Right renal pelvis (tissue), 4 donors: ENCODE measurements around the gene RB1. TPM values are rescaled to one million over a fixed set of nuclear protein-coding genes. Genes with fewer than 3 reads are reported as not detected.

Experiments used
- DNase-seq, 4 donors: peaks; one replicate each; pipeline ENCODE4 v3.0.0-alpha.2; 2013; ENCODE audit warnings: low read depth in 4 of 4, low spot score in 3 of 4, missing footprints in 1 of 4
- polyA plus RNA-seq, 4 donors: library from polyadenylated mRNA; unstranded; fragments of 120-200 nt; gene quantifications; one replicate each; pipeline ENCODE4 v1.2.1, GENCODE V29; 2013; ENCODE audit not compliant: insufficient read length in 4 of 4

Gene RB1
- polyA plus RNA-seq, 4 donors: 43.0 to 54.7 (median 52.6) TPM

DNA sequence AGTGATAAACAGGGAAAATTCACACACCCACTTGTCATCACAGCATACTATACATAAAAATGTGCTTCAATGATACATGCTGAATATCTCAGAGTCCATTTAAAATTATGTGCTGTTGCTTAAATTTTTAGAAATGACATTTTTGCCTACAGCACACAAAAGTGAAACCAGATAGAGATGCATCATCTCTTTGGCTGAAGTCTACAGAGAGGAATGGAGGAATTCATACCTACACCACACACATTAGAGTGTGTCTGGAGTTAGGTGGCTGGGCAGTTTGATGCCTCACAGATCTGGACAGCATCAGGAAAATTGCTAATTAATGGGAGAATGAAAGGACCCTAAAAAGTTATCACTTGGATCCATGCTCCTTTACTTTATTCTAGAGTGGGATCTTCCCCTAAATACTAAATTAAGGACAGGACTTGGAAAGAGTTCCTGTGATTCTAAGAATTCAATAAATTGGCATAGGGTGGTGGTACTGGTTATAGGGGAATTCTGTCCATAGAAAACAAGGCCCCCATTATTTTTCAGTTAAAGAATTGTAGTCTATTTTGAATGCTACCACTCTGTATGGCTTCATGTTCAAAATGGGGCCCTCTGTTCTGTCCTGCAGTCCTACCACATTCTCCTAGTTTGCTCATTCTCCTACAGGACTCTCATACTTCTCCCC, 188.0 kb downstream of the RB1 start:
- DNase-seq: no peak

DNA sequence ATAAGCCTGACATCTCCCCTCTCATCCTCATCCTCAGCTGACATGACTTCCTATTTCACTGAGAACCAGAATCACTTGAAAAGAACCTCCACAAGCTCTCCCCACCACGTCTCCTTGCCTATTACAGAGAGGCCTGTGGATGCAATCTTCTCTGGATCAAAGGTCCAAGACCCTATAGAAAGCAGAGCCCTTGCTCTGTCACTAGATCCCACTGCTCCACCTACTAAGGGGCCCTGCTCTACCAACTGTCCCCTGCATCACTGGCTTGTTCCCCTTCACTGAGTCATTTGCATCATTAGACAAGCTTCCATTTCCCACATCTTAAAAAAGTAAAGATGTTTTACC, 188.5 kb downstream of the RB1 start:
- no peak for DNase-seq

DNA sequence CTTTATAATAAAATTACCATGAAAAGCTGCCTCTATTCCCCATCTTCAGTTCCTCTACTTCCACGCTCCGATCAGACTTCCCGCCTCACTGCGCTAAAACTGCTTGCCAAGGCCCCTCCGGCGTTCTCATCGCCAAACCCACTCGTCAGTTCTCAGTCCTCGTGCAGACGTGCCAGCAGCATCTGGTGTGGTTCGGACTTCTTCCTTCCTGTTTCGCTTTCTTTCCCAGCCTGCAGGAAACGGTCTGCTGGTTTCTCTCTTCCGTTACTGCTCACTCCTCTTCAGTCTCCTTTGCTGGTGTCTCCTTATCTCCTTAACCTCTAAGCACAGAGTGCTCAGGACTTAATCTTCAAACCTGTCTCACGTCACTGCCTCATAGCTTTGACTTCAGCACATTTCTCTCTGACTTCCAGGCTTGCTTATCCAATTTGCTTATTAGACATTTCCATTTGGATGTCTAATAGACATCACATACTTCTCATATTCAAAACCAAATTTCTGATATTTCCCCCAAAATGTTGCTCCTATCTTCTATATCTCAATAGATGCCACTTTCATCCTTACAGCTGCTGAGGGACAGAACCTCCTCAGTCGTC, 189.0 kb downstream of the RB1 start:
- DNase-seq: no peak

DNA sequence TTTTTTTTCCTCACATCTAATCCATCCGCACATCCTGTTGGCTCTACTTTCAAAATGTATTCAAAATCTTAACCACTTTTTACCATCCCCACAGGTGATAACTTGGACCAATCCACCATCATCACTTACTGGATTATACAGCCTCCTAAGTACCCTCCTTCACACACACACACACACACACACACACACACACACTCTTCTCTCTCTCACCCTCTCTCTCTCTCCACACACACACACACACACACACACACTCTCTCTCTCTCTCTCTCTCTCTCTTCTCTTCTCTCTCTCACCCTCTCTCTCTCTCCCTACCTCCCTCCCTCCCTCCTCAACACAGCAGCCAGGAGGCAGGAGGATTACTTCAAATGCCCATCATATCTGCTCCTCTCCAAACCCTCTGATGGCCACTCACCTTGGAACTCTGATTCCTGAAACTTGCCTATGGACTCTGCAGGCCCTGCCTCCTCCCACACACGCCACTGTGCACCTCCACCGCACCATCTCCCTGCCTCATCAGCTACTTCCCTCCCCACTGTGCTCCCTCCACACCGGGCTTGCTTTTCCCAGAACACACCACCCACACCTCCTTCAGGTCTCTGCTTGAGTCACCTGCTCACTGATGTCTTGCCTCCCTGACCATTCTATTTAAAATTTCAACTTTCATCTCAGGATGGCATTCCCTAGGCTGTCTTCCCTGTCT, 189.7 kb downstream of the RB1 start:
- DNase-seq: no peak

DNA sequence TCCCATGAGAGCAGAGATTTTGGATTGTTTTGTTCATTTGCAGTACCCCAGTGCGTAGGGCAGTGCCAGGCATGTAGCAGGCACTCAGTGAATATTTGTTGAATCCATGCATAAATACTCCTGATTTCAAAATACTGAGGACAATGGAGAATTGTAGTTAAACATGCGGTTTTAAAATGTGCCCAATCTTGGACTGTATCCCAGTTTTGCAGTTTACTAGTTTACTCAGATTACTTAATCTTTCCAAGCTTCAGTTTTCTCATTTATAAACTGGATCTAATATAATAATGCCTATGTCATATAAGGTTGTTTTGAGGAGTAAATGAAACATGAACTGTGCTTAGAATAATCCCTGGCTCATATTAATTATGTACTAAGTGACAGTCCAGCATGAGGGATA, 190.3 kb downstream of the RB1 start:
- no peak for DNase-seq

DNA sequence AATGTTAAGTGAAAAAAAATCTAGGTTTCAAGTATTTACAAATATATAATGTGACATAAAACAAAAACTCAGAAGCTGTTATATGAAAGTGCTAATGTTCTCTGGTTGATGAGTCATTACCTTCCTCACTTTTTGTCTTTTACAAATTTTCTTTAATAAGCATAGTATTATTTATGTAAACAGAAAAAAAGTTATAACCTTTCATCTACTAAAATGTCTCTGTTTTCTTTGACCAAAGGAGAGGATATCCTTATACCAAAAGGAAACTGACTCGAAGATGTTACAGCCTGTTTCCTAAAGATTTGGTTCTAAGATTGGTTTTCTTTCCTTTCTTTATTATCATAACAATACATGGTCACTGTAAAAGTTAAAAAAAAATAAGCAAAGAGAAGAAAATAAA, 191.3 kb downstream of the RB1 start:
- DNase-seq: no peak

DNA sequence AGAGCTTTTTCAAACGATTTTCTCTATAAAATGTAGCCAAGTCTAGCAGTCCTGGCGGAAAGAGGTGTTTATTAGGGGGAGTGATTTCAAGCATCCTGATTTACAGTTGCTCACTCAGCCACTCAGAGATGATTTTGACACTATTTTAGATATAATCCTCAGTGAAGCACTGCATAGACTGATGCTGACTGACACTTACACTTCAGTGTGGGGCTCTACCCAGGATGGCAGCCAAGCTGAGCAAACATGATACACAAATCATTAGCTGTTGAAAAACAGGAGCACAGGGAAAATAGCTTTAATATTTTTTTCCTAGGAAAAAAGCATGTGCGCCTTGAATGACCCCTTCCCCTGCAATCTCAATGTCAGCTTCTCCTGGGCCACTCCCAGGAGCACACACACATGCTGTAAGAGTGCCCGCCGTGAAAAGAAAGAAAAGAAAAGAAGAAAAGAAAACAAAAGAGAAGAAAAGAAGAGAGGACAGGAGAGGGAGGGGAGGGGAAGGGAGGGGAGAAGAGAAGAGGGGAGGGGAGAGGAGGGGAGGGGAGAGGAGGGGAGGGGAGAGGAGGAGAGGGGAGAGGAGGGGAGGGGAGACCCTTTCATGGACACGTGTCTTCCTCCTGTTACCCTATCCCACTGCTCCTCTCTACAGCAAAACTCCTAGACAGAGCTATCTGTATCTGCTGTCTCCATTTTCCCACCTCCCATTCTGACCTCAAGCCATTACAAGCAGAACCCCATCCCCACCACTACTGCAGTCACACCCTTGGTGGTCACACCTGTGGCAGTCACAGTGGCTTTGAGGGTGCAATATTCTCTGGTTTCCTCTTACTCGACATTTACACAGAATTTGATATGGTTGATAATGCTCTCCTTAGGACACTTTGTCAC, 193.0 kb downstream of the RB1 start:
- DNase-seq: no peak

DNA sequence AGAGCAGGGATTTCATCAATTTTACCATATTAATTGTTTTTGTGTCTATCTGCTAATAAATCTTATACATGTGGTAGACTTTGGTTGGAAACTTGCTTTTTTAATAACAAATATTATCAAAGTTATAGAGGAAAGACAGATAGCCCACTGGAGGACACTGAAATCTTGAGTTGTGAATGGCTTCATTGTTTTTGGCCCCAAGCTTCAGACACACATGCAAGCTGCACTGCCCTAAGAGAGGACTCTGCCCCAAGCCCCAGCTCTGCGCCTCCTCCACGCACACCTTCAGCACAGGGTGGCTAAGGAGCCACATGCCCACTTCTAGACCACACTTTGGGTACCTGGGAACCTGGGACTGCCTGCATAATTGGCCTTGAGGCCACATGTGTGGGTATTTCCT, 194.1 kb downstream of the RB1 start:
- no peak for DNase-seq

DNA sequence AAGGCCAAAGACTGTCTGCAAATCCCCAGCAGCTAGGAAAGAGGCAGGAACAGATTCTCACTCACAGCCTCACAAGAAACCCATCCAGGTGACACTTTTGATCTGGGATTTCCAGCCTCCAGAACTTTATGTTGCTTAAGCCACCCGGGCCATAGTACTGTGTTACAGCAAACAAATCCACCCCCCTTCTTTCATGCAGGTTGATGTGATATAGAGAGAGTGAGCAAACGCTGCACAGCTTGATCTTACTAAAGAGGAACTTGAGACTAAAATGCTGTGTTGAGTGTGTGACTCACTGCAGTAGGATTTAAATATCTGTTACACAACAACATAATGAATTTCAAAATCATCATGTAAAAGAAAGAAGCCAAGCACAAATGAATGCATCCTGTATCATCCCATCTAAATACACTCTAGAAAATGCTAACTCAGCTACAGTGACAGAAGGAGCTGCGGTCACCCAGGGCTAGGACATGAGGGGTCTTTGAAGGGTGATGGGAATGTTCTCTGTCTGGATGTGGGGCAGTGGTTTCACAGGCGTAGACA, 197.2 kb downstream of the RB1 start:
- DNase-seq: no peak

DNA sequence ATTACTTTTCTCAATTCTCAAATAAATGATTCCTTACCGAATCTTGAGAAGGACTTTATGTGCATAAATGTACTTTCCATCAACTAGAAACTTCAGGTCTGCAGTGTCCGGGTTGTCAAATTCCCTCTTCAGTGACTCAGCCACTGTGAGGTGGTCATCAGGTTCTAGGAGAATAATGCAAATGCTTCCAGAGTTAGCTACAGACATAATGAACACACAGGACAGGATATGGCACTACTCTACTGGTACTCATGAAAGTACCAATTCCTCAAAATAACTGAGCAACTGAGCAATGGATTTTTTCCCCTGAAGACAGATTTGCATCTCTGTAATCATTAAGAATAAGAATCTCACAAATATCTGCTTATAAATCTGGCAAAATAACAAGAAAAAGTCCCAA, 198.2 kb downstream of the RB1 start:
- DNase-seq: no peak

DNA sequence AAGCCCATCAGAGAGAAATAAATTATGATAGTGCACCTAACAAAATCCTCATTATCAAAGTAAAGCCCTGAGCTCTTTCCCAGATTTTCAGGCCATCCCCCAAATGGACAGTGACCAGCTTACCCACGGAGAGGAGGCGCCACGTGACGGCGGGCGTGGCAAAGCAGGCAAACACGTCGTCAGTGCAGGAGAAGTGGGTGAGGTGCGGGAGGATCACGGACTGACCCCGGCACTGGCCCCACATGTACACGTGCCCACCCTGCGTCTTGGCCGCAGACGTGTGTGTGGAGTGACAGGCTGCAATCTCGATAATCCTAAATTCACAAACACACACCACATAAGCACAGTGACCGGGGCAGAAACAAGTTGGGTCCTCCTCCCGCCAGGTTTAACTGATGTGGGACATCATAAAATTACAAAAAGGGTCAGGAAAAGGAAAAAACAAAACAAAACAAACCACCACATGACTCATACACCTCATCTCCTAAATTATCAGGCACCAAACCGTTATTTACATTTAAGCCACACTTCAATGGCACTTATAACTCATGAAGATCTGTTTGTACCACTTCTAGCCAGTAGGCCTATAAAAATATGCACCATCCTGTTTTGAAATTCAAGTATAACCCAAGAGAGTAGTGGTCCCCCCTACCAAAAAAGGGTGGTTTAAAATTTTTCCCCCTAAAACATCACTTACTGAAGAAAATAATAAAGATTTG, 199.2 kb downstream of the RB1 start:
- no peak for DNase-seq

DNA sequence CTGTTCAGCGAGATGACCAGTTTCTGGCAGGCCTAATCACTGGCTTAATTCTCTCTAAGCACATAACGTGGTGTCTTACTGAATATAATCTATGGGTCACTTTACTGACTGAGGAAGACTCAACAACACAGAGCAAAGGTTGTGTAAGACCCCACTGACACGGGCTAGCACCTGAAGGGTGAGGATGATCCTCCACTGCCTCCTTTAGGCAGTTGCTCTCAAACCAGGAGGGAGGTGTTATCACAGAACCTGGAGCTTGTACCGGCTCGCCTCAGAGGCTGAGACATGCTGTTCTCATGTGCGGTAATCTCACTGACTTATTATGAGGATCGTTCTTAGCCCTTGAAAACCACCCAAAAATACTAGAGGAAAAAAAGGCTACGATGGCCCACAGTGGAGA, 201.1 kb downstream of the RB1 start:
- DNase-seq: no peak

DNA sequence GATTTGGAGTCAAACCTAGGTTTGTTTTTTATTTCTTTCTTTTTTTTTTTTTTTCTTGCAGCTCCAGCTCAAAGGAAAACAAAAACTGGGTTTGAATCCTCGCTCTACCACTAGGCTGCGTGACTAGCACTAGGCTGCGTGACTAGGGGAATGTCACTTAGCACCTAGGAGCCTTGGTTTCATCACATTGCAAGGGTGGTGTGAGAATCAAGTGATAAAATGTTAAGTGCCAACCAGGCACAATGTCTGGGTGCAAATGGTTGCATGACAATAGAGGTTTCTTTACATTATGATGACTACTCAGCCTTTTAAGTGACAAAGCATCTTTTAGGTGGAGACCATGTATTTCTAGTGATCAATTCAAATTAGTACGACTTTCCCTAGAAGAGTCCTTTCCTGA, 201.5 kb downstream of the RB1 start:
- DNase-seq: no peak

DNA sequence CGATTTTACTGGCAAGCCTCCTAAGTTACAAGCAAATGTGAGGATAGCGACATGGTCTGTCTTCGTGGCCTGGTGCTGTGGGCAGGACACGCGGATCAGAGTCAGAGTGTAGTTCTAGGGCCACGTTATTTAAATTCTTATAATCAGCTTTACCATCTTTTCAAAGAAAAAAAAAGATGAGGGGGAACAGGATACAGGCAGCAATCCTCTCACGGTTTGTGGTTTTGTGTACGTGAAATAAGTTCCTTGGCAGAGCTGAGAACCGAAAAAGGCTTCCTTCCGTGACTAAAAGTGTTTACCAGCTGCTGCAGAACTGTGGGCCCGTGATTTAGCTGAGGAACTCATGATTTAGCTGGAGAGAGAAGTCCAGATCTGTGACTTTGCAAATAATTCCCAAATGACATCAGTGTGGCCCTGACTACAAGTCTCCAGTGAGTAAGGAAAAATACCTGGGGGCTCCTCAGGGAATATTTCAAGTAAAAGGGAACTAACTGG, 202.1 kb downstream of the RB1 start:
- no peak for DNase-seq

DNA sequence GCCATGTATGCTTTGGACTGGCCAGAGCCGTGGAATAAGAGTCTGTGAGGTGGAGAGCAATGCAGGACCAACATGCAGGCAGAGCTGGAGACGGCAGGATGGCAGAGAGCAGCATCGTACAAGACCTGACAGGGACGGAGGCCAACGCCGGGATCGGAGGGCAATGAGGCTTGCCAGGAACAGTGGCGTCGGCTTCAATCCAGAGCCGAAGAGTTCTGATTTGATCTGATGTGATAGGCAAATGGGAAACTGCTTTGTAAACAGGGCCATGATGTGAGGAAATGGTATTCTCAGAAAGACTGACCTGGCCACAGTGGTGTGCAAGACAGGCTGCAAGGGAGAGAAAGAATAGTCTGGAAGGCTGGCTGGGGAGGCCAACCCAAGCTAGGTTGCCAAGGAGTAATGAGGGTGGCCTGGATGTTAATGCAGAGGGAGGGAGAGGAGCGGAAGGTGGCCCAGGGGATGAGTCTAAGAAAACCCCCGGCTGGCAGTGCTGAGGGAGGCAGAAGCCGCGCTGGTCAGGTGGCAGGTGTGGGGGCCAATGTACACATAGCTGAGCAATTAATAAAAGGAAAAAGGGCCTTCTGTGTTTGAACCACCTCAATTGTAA, 202.6 kb downstream of the RB1 start:
- DNase-seq: no peak

DNA sequence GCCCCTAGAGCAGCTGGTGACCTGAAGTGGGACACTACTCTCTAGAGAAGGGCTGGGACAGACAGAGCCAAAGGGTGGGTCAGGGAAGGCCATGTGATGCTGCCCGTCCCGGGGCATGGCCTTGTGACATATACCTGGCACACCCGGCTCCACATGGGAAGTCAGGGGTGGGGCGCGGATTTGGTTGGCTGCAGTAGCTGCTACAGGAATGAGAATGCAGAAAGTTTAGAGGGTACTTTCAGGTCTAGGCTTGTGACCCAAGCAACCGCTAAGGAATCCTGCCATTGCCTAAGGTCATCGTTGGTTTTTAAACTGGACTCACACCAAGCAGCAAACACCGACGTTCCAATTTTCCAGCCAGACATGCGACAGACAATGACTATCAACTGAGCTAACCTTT, 203.5 kb downstream of the RB1 start:
- no peak for DNase-seq

DNA sequence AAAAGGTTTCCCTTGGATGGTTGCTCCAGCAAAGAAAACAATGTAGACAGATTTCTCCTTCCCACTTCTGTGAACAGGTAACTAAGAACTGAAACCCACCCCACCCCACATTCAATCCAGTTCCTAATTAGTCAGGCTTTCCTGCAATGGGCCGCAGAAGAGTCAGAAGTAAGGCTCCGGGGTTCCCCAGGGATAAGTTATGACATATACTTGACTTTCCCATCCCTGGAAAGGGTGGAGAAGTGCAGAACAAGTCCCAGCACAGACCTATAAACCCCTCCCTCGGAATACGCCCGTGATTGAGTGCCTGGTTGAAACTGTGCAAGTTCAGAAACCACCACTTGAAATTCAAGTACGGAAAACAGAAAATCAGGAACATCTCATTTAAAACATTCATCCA, 204.5 kb downstream of the RB1 start:
- DNase-seq: no peak

DNA sequence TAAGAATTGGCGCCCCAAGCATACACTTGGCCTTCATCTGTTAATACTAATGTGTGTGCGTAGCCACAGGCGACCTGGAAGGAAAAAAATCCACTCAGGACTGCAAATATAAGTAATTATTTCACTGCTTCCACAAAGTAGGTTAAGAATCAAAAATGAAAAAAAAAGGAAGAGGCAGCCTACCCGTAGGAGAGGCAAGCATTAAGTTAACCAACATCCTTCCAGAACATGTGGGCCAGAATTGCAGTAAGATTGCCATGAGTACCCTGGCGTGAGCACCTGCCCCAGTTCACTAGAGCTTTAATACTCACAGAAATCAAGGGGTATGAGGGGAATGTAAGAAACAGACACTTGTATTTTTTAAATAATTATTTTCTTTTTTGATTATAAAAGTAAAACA, 207.1 kb downstream of the RB1 start:
- DNase-seq: no peak

DNA sequence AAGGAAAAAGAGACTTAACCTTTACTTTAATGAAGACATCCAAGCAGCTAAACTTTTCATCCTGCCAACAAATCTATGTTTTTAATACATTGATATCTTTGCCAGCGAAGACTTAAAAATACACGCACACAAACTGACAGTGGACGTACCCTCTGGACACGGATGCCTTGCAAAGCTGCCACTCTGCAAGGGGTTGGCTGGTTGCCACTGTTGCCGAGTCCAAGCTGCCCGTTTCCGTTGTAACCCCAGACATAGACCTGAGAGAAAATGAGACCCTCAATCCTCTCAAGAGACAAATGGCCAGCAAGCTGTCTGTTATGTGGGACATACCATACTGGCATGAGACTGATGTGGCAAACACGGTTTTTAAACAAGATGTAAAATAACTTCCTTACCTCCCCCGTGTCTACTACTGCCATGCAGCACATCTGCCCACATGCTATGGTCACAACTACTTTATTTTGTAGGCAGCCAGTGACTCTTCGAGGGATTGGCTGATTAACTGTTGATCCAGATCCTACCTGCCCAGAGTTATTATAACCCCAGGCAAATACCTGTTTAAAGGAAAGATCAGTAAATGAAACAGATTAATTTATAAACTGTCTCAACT, 208.2 kb downstream of the RB1 start:
- no peak for DNase-seq
